ENCODE results near the gene ERBB3.
A peak's percentile ranks its signal among the peaks of the same experiment; 100 is the strongest.

Gene ERBB3

DNA sequence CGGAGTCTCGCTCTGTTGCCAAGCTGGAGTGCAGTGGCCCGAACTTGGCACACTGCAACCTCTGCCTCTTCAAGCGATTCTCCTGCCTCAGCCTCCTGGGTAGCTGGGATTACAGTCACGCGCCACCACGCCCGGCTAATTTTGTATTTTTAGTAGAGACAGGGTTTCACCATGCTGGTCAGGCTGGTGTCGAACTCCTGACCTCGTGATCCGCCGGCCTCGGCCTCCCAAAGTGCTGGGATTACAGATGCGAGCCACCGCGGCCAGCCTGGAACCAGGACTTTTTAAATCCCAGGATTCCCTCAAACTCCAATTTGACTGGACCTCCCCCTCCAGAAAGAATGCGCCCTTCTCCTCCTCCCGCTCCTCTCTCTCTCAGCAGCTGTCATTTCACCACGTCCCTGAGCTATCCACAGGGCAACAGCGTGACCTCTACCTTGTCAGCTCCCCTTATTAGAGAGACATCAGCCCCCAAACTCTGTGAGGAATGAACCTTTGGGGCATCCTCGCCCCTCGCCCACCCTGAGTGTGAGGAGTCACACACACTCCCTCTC, 50.1 kb downstream of the ERBB3 start:
- no peak for DNase-seq (ENCODE audit: low read depth in 1 of 2, low spot score in 1 of 2)

DNA sequence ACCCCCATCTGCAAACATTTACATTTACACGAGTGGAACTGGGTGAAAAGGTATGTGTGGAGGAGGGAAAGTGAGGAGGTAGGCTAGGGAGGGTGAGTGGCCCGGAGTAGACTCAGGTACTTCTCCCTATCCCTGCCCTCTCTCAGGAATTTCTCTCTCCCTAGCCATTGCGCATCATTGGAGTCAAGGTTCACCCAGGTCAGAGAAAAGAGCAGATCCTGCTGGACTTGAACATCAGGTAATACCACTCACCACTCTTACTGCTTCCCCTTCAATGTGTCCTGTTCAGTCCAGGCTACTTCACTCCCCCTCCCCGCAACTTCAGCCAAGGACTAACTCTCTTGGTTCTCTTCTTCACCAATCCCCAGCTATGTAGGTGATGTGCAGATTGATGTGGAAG, 50.9 kb downstream of the ERBB3 start:
- no peak for DNase-seq (ENCODE audit: low read depth in 1 of 2, low spot score in 1 of 2)

DNA sequence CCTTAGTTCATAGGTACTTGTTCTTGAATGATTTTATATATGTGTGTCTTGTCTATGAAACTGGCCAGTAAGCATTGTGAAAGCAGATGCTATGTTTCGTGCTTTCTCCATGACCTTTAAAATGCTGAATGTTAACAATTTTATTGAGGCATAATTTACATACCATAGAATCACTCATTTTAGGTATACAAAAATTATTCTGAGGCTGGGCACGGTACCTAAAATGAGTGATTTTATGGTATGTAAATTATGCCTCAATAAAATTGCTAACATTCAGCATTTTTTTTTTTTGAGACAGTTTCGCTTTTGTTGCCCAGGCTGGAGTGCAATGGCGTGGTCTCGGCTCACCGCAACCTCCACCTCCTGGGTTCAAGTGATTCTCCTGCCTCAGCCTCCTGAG, 54.9 kb downstream of the ERBB3 start:
- no peak for DNase-seq (ENCODE audit: low read depth in 1 of 2, low spot score in 1 of 2)

DNA sequence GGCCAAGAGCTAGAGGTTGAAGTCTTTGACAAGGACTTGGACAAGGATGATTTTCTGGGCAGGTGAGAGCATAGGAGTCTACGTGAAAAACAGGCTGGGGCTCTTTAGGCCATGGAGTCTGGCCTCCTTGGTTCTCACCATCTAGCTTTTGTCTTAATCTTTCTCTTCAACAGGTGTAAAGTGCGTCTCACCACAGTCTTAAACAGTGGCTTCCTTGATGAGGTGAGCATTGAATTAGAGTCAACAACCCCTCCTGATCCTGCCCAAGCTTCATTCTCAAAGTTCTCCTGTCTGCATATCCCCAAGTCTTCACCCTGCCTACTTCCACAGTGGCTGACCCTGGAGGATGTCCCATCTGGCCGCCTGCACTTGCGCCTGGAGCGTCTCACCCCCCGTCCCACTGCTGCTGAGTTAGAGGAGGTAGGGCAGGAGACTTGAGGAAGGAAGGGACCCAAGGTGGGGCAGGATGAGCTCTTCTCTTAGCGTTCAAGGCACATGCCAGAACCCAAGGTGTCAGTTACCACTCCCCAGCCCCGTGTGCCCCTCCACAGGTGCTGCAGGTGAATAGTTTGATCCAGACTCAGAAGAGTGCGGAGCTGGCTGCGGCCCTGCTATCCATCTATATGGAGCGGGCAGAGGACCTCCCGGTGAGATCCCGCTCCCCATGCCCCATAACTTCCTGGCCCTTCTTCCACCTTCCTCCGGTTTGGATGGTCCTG, 58.0 kb downstream of the ERBB3 start:
- no peak for DNase-seq (ENCODE audit: low read depth in 1 of 2, low spot score in 1 of 2)

DNA sequence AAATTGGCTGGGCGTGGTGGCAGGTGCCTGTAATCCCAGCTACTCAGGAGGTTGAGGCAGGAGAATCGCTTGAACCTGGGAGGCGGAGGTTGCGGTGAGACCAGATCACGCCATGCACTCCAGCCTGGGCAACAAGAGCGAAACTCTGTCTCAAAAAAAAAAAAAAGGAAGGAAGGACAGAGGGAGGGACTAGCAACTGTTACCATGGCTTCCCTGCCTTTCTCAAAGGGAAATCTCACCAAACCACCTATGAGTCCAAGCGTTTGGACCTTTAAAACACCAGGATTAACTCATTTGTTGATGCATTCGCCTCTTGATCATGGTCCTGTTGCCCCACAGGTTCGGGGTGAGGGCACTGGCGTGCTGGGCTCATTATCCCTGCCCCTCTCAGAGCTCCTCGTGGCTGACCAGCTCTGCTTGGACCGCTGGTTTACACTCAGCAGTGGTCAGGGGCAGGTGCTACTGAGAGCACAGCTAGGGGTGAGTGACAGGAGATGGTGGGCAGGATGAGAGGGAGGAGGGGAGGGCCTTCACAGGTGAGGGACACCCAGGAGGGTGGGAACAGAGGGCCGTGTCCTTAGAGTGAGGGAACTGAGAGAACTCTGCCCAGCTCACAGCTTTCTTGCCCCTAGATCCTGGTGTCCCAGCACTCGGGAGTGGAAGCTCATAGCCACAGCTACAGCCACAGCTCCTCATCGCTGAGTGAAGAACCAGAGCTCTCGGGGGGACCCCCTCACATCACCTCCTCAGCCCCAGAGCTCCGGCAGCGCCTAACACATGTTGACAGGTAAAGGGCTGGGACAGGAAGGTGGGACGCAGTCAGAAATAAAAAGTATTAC, 62.2 kb downstream of the ERBB3 start:
- no peak for DNase-seq (ENCODE audit: low read depth in 1 of 2, low spot score in 1 of 2)

DNA sequence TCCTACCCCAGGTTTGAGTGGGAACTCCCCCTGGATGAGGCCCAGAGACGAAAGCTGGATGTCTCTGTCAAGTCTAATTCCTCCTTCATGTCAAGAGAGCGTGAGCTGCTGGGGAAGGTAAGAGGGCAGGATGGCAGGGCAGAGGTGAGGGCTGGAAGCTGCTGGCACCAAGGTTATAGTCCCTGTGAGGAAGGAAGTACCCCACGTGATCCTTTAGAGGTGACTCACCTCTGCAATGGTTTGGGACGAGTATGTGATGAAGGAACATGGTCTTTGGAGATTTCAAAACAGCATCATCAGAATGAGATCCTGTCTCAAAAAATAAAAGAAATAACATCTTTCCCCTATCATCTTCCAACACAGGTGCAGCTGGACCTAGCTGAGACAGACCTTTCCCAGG, 63.3 kb downstream of the ERBB3 start:
- no peak for DNase-seq (ENCODE audit: low read depth in 1 of 2, low spot score in 1 of 2)

DNA sequence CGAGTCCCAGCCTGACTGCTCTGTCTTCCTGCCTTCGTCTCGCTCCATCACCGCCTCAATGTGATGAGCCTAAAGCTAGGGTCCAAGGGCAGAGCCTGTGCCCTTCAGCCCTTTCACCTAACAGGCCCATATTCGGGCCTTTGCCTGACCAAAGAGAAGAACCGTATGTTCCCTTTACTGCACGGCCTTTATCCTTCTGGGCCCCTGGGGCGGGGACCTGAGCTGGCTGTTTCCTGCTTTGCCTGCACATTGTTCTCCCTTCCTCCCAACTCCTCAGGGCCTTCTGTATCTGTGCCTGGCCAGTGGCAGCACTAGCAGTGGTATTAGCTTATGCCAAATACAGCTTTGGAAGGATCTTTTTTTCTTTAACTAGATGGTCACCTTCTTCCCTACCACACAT, 63.9 kb downstream of the ERBB3 start:
- DNase-seq (ENCODE audit: low read depth in 1 of 2, low spot score in 1 of 2) = no peak

DNA sequence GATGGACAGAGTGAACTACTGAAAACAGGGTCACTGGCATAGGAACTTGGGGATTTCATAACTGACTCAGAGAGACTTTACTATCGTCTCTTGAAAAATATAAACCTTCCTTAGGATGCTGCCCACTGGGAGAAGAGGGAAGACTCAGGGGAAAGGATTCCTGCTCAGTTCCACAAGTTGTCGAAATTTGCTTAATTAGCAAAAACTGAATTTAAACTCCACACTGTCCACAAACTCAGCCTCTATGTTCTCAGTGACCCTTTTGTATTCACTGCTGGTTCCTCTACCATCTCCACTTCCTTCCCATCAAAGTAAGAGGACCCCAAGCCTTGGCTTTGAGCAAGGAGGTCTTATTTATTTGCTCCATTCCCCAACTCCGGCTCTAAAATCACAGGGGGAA, 65.3 kb downstream of the ERBB3 start:
- DNase-seq (ENCODE audit: low read depth in 1 of 2, low spot score in 1 of 2) = no peak

DNA sequence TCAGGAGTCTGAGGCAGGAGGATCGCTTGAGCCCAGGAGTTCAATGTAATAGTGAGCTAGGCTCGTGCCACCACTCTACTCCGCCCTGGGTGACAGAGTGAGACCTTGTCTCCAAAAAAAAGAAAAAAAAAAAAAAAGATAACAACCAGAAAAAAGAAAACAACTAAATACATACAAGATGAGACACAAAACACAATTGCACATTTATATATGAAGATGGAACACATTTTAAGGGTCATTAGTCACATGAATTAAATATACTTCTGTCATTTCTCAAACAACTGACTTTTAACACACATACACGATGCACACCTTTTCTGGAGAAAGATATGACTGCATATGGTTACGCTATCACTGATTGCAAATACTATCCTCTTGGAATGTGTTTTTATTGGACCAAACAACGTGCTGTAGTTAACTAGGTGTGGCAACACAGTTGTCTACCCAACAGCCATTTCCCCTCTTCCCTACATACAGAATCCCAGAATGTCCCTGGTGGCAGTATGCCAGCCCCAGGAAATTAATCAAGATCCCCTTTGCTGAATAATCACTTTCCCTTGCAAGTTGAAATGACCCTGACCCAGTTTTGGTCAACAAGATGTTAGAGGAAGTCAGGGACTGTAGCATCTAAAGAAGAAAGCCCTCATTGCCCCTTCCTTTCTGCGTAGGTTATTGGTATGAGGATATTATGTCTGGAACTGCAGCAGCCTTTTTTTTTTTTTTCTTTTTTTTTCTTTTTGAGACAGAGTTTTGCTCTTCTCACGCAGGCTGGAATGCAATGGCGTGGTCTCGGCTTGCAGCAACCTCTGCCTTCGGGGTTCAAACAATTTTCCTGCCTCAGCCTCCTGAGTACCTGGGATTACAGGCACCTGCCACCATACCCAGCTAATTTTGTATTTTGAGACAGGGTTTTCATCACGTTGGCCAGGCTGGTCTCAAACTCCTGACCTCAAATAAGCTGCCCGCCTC, 66.8 kb downstream of the ERBB3 start:
- no peak for DNase-seq (ENCODE audit: low read depth in 1 of 2, low spot score in 1 of 2)

DNA sequence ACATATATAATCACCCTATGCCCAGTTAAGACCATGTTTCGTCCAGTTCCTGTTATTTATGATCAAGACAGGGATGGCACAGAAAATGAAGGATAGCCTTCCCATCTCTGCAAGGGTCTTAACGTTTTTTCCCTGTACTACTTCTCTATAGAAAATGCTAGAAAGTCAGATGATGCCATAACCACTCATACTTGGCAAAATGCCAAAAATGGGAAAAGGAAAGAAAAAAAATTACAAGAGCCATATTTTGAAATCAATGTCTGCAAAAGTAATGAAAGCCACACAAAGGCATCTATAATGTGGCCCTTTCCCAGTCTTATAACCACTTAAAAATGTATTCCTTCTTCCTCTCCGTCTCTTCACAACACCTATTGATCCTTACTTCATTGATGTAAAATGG, 70.6 kb downstream of the ERBB3 start:
- no peak for DNase-seq (ENCODE audit: low read depth in 1 of 2, low spot score in 1 of 2)

DNA sequence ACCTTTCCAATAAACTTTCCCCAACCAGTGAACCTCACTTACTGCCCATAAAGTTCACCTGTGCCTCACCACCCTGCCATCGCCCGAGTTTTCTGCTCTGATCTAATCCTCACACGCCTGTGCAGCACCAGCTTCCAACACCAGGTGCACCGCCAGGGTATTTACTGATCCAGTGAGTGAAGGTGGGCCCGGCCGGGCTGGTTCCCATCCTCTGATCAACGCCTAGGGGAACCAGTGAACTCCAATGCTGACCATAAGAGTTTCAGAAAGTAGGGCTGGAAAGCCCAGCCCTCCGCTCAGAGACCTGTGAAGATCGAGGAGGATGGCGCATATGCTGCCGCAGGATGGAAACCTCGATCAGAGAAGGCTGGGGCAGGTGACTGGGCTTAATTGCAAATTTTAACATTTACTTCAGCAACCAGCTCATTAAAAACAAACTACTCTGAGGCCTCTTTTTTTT, 71.7 kb downstream of the ERBB3 start:
- DNase-seq (ENCODE audit: low read depth in 1 of 2, low spot score in 1 of 2) = peak; percentile 28 to 41

DNA sequence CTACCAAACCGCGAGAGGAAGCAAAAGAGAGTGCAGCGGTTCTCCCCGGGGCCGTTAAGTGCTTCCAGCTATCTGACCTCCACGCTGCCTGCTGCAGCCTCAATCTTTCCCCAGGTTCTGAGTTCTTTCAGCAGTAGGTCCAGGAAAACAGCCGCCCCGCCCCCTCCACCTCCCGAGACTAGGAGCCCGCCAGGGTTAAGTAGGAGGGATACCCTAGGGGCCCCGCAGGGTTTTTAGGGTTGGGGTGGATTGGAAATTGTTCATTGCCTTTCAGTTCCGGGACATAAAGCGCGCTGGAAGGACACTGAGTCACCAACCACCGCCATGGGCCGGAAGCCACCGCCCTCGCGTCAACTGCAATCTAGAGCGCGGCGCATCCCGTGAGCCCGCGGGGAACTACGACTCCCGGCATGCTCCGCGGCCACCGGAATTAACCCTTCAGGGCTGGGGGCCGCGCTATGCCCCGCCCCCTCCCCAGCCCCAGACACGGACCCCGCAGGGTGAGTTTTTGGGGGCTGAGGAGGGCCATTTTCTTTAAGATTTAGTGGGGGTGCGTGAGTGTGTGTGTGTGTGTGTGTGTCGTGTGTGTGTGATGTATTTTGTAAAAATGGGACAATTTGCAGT, 72.3 kb downstream of the ERBB3 start, which contains the start of gene MYL6B:
Gene MYL6B (plus strand): TSS at position 456 of the 624 bp plus-strand sequence. CDS start 1,332 bp downstream, outside the sequence.
- peak; percentile 81 to 90 for DNase-seq (ENCODE audit: low read depth in 1 of 2, low spot score in 1 of 2)
